ENCODE measurements around the gene ZNF326.
"Not testable (repeated sequence)": the region's sequence is repeated elsewhere in the genome, so short reads cannot be mapped to it uniquely, and the experiment has no call there.

ZNF326 gene

GRCh38 chr1:89975540-89976125 lies 19.3 kb upstream of the ZNF326 start:
- Histone ChIP-seq H3K9ac (ENCODE audit: low read length) (no peak overlapping the region), H3K4me3 (ENCODE audit: low read depth, low read length, poor library complexity, severe bottlenecking) (no peak overlapping the region), H3K27ac (ENCODE audit: low read depth, low read length, poor library complexity, severe bottlenecking) (no peak overlapping the region), H3K79me2 (ENCODE audit: insufficient read depth, low read length) (no peaks in the 10 kb centered on the region), H3F3A (ENCODE audit: insufficient read depth, low read length) (no peaks in the 10 kb centered on the region), H3K27me3 (ENCODE audit: insufficient read depth, low read length) (no peaks in the 10 kb centered on the region), H3K9me2 (ENCODE audit: low read depth, low read length) (no peaks in the 10 kb centered on the region), H3K4me1 (ENCODE audit: insufficient read depth, low read length, severe bottlenecking) (no peaks in the 10 kb centered on the region), H3K9me3 (ENCODE audit: low read length) (no peaks in the 10 kb centered on the region), H4K20me1 (ENCODE audit: insufficient read depth, low read length) (no peaks in the 10 kb centered on the region), H3K36me3 (ENCODE audit: insufficient read depth, low read length) (no peaks in the 10 kb centered on the region), H2AFZ (ENCODE audit: low read length) (no peak overlapping the region), H3K4me2 (ENCODE audit: low read length) (no peak overlapping the region)
- TF ChIP-seq CTCF (IDR thresholded peaks at IDR 0.05; ENCODE audit: low read length): no peak
- TF ChIP-seq EZH2 (IDR thresholded peaks at IDR 0.05; ENCODE audit: borderline replicate concordance, low read length): no peak

GRCh38 chr1:89978755-89979154 lies 16.2 kb upstream of the ZNF326 start:
- TF ChIP-seq CTCF (IDR thresholded peaks at IDR 0.05; ENCODE audit: low read length) (no peak), EZH2 (IDR thresholded peaks at IDR 0.05; ENCODE audit: borderline replicate concordance, low read length) (no peak)
- H3K9ac ChIP-seq (ENCODE audit: low read length): no peak overlapping the region
- H3K9me2 ChIP-seq (ENCODE audit: low read depth, low read length): no peaks in the 10 kb centered on the region
- H3K27ac ChIP-seq (ENCODE audit: low read depth, low read length, poor library complexity, severe bottlenecking): no peak overlapping the region
- H3F3A ChIP-seq (ENCODE audit: insufficient read depth, low read length): no peaks in the 10 kb centered on the region
- no peaks in the 10 kb centered on the region for H3K36me3 ChIP-seq (ENCODE audit: insufficient read depth, low read length)
- H3K4me2 ChIP-seq (ENCODE audit: low read length): no peak overlapping the region
- no peaks in the 10 kb centered on the region for H3K4me1 ChIP-seq (ENCODE audit: insufficient read depth, low read length, severe bottlenecking)
- no peaks in the 10 kb centered on the region for H4K20me1 ChIP-seq (ENCODE audit: insufficient read depth, low read length)
- H3K9me3 ChIP-seq (ENCODE audit: low read length): no peaks in the 10 kb centered on the region
- H2AFZ ChIP-seq (ENCODE audit: low read length): no peak overlapping the region
- H3K27me3 ChIP-seq (ENCODE audit: insufficient read depth, low read length): no peaks in the 10 kb centered on the region
- no peaks in the 10 kb centered on the region for H3K79me2 ChIP-seq (ENCODE audit: insufficient read depth, low read length)
- no peak overlapping the region for H3K4me3 ChIP-seq (ENCODE audit: low read depth, low read length, poor library complexity, severe bottlenecking)

GRCh38 chr1:89980605-89981004 lies 14.3 kb upstream of the ZNF326 start:
- H3K4me3 ChIP-seq (ENCODE audit: low read depth, low read length, poor library complexity, severe bottlenecking): no peak overlapping the region
- TF ChIP-seq EZH2 (IDR thresholded peaks at IDR 0.05; ENCODE audit: borderline replicate concordance, low read length) (no peak), CTCF (IDR thresholded peaks at IDR 0.05; ENCODE audit: low read length) (no peak)
- no peaks in the 10 kb centered on the region for H3F3A ChIP-seq (ENCODE audit: insufficient read depth, low read length)
- H3K9me3 ChIP-seq (ENCODE audit: low read length): no peaks in the 10 kb centered on the region
- no peak overlapping the region for H2AFZ ChIP-seq (ENCODE audit: low read length)
- H3K9ac ChIP-seq (ENCODE audit: low read length): no peak overlapping the region
- no peaks in the 10 kb centered on the region for H3K9me2 ChIP-seq (ENCODE audit: low read depth, low read length)
- no peak overlapping the region for H3K4me2 ChIP-seq (ENCODE audit: low read length)
- H3K27ac ChIP-seq (ENCODE audit: low read depth, low read length, poor library complexity, severe bottlenecking): no peak overlapping the region
- H3K36me3 ChIP-seq (ENCODE audit: insufficient read depth, low read length): no peaks in the 10 kb centered on the region
- no peaks in the 10 kb centered on the region for H4K20me1 ChIP-seq (ENCODE audit: insufficient read depth, low read length)
- H3K4me1 ChIP-seq (ENCODE audit: insufficient read depth, low read length, severe bottlenecking): no peaks in the 10 kb centered on the region
- H3K79me2 ChIP-seq (ENCODE audit: insufficient read depth, low read length): no peaks in the 10 kb centered on the region
- H3K27me3 ChIP-seq (ENCODE audit: insufficient read depth, low read length): no peaks in the 10 kb centered on the region

GRCh38 chr1:89982846-89983245 lies 12.1 kb upstream of the ZNF326 start:
- not testable (repeated sequence) for H4K20me1 ChIP-seq (ENCODE audit: insufficient read depth, low read length); H3K4me3 ChIP-seq (ENCODE audit: low read depth, low read length, poor library complexity, severe bottlenecking); H3K79me2 ChIP-seq (ENCODE audit: insufficient read depth, low read length); H3K36me3 ChIP-seq (ENCODE audit: insufficient read depth, low read length); H3K27ac ChIP-seq (ENCODE audit: low read depth, low read length, poor library complexity, severe bottlenecking); H3K27me3 ChIP-seq (ENCODE audit: insufficient read depth, low read length); H3K4me2 ChIP-seq (ENCODE audit: low read length); H3K9me2 ChIP-seq (ENCODE audit: low read depth, low read length); H3K9ac ChIP-seq (ENCODE audit: low read length); H2AFZ ChIP-seq (ENCODE audit: low read length); H3F3A ChIP-seq (ENCODE audit: insufficient read depth, low read length); H3K4me1 ChIP-seq (ENCODE audit: insufficient read depth, low read length, severe bottlenecking); H3K9me3 ChIP-seq (ENCODE audit: low read length)

- H3K9me2 ChIP-seq (ENCODE audit: low read depth, low read length); H3K9me3 ChIP-seq (ENCODE audit: low read length); H3K27ac ChIP-seq (ENCODE audit: low read depth, low read length, poor library complexity, severe bottlenecking); H3F3A ChIP-seq (ENCODE audit: insufficient read depth, low read length); H3K79me2 ChIP-seq (ENCODE audit: insufficient read depth, low read length); H3K36me3 ChIP-seq (ENCODE audit: insufficient read depth, low read length); H3K9ac ChIP-seq (ENCODE audit: low read length); H4K20me1 ChIP-seq (ENCODE audit: insufficient read depth, low read length); H3K4me2 ChIP-seq (ENCODE audit: low read length); H3K4me1 ChIP-seq (ENCODE audit: insufficient read depth, low read length, severe bottlenecking); H3K27me3 ChIP-seq (ENCODE audit: insufficient read depth, low read length); H3K4me3 ChIP-seq (ENCODE audit: low read depth, low read length, poor library complexity, severe bottlenecking); H2AFZ ChIP-seq (ENCODE audit: low read length): not testable (repeated sequence)
Measured at GRCh38 chr1:89984564-89985116, 10.3 kb upstream of the ZNF326 start.

All from OCI-LY1 (cell line).